Astrocyte of the spinal cord (primary cell): ENCODE data around the gene TAL1.

Source experiments
- DNase-seq: peaks from one replicate; pipeline ENCODE4 v3.0.0; 2011; ENCODE audit warnings: low read depth, low spot score
- H3K4me3 ChIP-seq: 2 replicates; pipeline ENCODE4 v1.5.1; 2011; ENCODE audit warnings: low read depth, mild to moderate bottlenecking, low read length, moderate library complexity
- CTCF ChIP-seq: IDR thresholded peaks from 2 replicates; pipeline ENCODE4 v1.5.1; 2012; ENCODE audit warnings: low read depth, mild to moderate bottlenecking, low read length, inconsistent platforms
- in situ Hi-C: cut with HindIII; loops from 2 replicates; pipeline ENCODE4 v1.10.0; 2017; ENCODE audit warnings: low sequenced_read_pairs

Gene TAL1

DNA sequence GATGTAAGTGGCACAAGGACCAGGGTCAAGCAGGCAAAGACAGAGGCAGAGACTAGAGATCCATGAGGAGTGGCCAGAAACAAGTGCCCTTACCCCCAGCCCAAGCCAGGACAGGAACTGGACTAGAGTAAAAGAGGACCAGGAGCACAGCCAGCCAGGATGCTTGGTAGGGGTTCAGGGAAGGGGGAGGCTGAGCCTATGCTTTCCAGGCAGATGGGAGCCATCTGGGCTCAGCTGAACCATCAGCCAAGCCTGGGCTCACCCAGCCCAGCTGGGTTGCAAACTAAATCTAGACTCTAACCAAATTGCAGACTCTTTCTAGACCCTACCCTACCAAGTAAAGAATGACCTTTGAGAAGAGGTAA is 57.4 kb downstream of the TAL1 start:
- H3K4me3 ChIP-seq, result no peak overlapping the region
- DNase-seq, result no peak
- in situ Hi-C loops, result no loop called here
- TF ChIP-seq CTCF, result no peak

DNA sequence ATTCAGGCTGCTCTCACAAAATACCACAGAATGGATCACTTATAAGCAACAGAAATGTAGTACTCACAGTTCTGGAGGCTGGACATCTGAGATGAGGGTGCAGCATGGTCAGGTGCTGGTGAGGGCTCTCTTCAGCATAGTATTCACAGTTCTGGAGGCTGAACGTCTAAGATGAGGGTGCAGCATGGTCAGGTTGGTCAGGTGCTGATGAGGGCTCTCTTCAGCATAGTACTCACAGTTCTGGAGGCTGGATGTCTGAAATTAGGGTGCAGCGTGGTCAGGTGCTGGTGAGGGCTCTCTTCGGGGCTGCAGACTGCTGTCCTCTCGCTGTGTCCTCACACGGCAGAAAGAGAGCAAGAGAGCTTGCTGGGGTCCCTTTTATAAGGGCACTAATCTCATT is 59.2 kb downstream of the TAL1 start:
- in situ Hi-C loops, result no loop called here
- no peak for DNase-seq
- TF ChIP-seq CTCF, result no peak
- no peak overlapping the region for H3K4me3 ChIP-seq
